ENCODE results near the gene CENPP. TPM values are rescaled to one million over a fixed set of nuclear protein-coding genes. Genes with fewer than 3 reads are reported as not detected.

Gene CENPP
- total RNA-seq, 1 experiment from 2014 or later = 7.2 TPM

DNA sequence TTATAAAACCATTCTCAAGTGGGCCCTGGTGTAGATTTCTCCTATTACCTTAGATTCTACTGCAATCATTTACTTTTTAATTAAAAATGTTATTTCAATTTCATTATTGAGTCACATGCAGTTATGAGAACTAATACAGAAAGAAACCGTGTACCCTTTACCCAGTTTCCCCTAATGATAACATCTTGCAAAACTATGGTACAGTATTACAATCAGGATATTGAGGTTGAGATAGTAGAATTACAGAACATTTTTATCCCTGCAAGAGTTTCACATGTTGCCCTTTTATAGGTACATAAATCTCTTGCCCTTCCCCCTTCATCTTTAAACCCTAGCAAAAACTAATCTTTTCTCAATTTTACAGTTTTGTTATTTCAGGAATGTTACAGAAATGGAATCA lies 109.5 kb downstream of the CENPP start:
- Mint-ChIP-seq H3K9me3 (ENCODE audit: low read depth, unreplicated experiment) (no peaks in the 10 kb centered on the region), H3K27ac (ENCODE audit: unreplicated experiment) (no peak overlapping the region), H3K4me3 (ENCODE audit: low read depth, unreplicated experiment) (no peak overlapping the region), H3K4me1 (ENCODE audit: low read depth, unreplicated experiment) (no peaks in the 10 kb centered on the region), H3K27me3 (ENCODE audit: unreplicated experiment) (no peaks in the 10 kb centered on the region), H3K36me3 (ENCODE audit: insufficient read depth, unreplicated experiment) (no peaks in the 10 kb centered on the region)
- DNase-seq = no peak
- CTCF ChIA-PET = no interaction called here
- intact Hi-C loops (cut with micrococcal nuclease; ENCODE audit: unreplicated experiment) = loop anchor here (10.0 kb wide), 1 partner anchor 110 kb away; the partner anchor contains the start of genes CENPP and NOL8
- no TSS peak for BruUV-seq (replicated peaks)
- TF ChIP-seq, protein P1, sequence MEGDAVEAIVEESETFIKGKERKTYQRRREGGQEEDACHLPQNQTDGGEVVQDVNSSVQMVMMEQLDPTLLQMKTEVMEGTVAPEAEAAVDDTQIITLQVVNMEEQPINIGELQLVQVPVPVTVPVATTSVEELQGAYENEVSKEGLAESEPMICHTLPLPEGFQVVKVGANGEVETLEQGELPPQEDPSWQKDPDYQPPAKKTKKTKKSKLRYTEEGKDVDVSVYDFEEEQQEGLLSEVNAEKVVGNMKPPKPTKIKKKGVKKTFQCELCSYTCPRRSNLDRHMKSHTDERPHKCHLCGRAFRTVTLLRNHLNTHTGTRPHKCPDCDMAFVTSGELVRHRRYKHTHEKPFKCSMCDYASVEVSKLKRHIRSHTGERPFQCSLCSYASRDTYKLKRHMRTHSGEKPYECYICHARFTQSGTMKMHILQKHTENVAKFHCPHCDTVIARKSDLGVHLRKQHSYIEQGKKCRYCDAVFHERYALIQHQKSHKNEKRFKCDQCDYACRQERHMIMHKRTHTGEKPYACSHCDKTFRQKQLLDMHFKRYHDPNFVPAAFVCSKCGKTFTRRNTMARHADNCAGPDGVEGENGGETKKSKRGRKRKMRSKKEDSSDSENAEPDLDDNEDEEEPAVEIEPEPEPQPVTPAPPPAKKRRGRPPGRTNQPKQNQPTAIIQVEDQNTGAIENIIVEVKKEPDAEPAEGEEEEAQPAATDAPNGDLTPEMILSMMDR (IDR thresholded peaks at IDR 0.05; ENCODE audit: unreplicated experiment) = no peak

DNA sequence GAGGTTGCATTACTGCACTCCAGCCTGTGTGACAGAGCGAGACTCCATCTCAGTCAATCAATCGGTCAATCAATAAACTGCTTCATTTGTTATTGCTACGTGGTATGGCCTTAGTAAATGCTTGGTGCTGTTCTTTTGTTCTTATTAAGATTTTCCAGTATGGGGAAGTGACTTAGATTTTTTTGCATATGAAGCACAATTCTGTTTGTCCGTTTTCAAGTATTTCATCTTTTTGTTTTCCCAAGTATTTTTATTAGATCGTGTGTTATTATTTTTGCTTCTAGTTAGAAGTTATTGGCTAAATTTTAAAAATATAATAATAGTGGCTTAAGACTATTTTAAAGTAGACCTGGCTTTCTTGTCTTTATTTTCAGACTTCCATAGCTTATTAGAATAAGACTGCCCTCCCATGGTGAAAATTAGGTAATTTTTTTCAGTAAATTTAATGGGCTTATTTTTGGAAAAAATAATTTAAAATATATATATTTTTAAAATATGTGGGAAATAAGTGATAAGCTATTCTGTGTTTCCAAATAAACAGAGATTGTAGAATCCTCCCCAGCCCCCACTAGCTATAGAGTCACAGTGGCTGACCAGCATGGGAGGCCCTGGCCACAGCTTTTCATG lies 113.3 kb downstream of the CENPP start:
- H3K4me3 Mint-ChIP-seq (ENCODE audit: low read depth, unreplicated experiment) = no peak overlapping the region
- CTCF ChIA-PET = interaction anchor here (1.0 kb wide), 2 partner anchors 111 to 301 kb away, joined by 3 to 8 read pairs; no protein-coding TSS in a partner anchor
- no peak for DNase-seq
- no peak overlapping the region for H3K27ac Mint-ChIP-seq (ENCODE audit: unreplicated experiment)
- no peaks in the 10 kb centered on the region for H3K36me3 Mint-ChIP-seq (ENCODE audit: insufficient read depth, unreplicated experiment)
- BruUV-seq (replicated peaks) = no TSS peak
- H3K4me1 Mint-ChIP-seq (ENCODE audit: low read depth, unreplicated experiment) = no peaks in the 10 kb centered on the region
- intact Hi-C loops (cut with micrococcal nuclease; ENCODE audit: unreplicated experiment) = loop anchor here (10.0 kb wide), 1 partner anchor 114 kb away; the partner anchor contains the start of genes CENPP and NOL8
- TF ChIP-seq, protein P1 (IDR thresholded peaks at IDR 0.05; ENCODE audit: unreplicated experiment) = no peak
- H3K27me3 Mint-ChIP-seq (ENCODE audit: unreplicated experiment) = no peaks in the 10 kb centered on the region
- H3K9me3 Mint-ChIP-seq (ENCODE audit: low read depth, unreplicated experiment) = no peaks in the 10 kb centered on the region

DNA sequence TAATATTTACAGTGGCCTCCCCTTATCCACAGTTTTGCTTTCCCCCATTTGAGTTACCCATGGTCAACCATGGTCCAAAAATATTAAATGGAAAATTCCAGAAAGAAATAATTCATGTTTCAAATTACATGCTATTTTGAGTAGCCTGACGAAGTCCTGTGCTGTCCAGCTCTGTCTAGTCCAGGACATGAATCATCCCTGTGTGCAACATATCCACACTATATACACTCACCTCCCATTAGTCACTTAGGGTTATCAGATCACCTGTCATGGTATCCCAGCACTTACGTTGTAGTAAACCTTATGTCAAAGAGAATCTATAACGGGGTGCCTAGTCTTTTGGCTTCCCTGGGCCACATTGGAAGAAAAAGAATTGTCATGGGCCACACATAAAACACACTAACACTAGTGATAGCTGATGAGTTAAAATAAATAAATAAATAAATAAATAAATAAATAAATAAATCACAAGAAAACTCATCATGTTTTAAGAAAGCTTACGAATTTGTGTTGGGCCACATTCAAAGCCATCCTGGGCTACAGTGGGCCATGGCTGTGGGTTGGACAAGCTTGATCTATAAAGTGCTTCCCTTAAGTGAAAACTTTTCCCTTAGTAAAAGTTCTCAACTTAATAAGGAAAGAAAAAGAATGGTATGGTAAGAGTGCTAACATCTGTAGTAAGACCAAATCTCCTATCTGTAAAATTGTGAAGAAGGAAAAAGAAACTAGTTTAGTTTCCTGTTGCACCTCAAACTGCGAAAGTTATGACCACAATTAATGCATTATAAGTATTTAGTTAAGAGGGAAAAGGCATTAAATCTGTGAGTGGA lies 114.4 kb downstream of the CENPP start:
- DNase-seq = no peak
- no peaks in the 10 kb centered on the region for H3K27me3 Mint-ChIP-seq (ENCODE audit: unreplicated experiment)
- no peak overlapping the region for H3K4me3 Mint-ChIP-seq (ENCODE audit: low read depth, unreplicated experiment)
- no peaks in the 10 kb centered on the region for H3K36me3 Mint-ChIP-seq (ENCODE audit: insufficient read depth, unreplicated experiment)
- CTCF ChIA-PET = no interaction called here
- no peaks in the 10 kb centered on the region for H3K9me3 Mint-ChIP-seq (ENCODE audit: low read depth, unreplicated experiment)
- no peak overlapping the region for H3K27ac Mint-ChIP-seq (ENCODE audit: unreplicated experiment)
- intact Hi-C loops (cut with micrococcal nuclease; ENCODE audit: unreplicated experiment) = loop anchor here (10.0 kb wide), 1 partner anchor 115 kb away; the partner anchor contains the start of genes CENPP and NOL8
- no TSS peak for BruUV-seq (replicated peaks)
- TF ChIP-seq, protein P1 (IDR thresholded peaks at IDR 0.05; ENCODE audit: unreplicated experiment) = no peak
- no peaks in the 10 kb centered on the region for H3K4me1 Mint-ChIP-seq (ENCODE audit: low read depth, unreplicated experiment)

DNA sequence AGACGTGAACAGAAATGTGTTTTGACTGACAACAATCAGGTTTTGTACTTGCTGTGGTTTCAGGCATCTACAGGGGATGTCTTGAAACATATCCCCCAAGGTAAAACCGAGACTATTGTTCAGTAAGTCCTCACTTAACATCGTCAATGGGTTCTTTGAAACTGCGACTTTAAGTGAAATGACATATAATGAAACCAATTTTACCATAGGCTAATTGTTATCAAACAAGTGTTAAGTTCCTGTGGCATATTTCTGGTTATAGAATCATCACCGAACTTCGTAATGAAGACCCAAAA lies 114.9 kb downstream of the CENPP start:
- Mint-ChIP-seq H3K36me3 (ENCODE audit: insufficient read depth, unreplicated experiment) (no peaks in the 10 kb centered on the region), H3K9me3 (ENCODE audit: low read depth, unreplicated experiment) (no peaks in the 10 kb centered on the region), H3K27ac (ENCODE audit: unreplicated experiment) (no peak overlapping the region), H3K27me3 (ENCODE audit: unreplicated experiment) (no peaks in the 10 kb centered on the region), H3K4me3 (ENCODE audit: low read depth, unreplicated experiment) (no peak overlapping the region), H3K4me1 (ENCODE audit: low read depth, unreplicated experiment) (no peaks in the 10 kb centered on the region)
- BruUV-seq (replicated peaks) = no TSS peak
- DNase-seq = no peak
- intact Hi-C loops (cut with micrococcal nuclease; ENCODE audit: unreplicated experiment) = no loop called here
- CTCF ChIA-PET = no interaction called here
- TF ChIP-seq, protein P1 (IDR thresholded peaks at IDR 0.05; ENCODE audit: unreplicated experiment) = no peak
